ENCODE results near the gene LRP5. TPM values are rescaled to one million over a fixed set of nuclear protein-coding genes. Genes with fewer than 3 reads are reported as not detected.

The LRP5 gene
- total and polyA plus RNA-seq, 10 donors: 3.9 to 21.8 (median 14.1) TPM

DNA sequence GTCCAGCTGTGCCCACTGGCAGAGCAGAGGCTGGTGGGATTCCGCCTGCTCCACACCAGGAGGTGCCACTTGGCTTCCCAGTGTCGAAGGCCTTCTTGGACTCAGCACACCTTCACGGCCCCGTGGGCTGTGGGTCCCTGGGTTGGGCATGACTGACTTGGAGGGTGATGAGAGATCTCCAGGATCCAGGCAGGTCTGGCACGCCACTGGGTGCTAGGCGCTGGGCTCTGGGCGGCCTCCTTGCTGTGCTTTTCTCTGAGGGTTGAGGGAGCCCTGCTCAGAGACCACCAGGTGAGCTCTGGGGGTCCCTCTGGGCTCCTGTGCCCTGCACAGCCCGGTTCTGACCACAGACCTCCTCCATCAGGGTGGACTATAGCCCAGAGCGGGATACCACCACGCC is 12.3 kb downstream of the LRP5 start:
- WGBS, 5 donors: 89 to 97% (median 94%) methylated on average over 2 to 10 of the region's 10 CpGs
- TF ChIP-seq POLR2AphosphoS5 (IDR thresholded peaks at IDR 0.05): no peak
- no peak for TF ChIP-seq POLR2A (IDR thresholded peaks at IDR 0.05)
- TF ChIP-seq CTCF (IDR thresholded peaks at IDR 0.05 in 8 of 11, conservative IDR thresholded peaks at IDR 0.05 in 3 of 11): no peak
- Histone ChIP-seq H3K27me3 (replicated peaks in 1 of 7) (peaks cover 0 to 44% (median 0%) of the 10 kb centered on the region in 7 donors), H3K36me3 (no peaks in the 10 kb centered on the region), H3K4me3 (no peak overlapping the region), H3K4me1 (peaks cover 19 to 36% (median 27%) of the 10 kb centered on the region in 6 donors), H3K9me3 (no peaks in the 10 kb centered on the region), H3K27ac (no peak overlapping the region)
- DNase-seq: no peak
- intact Hi-C loops (cut with DNase I; ENCODE audit: low total_unique reads): no loop called here

DNA sequence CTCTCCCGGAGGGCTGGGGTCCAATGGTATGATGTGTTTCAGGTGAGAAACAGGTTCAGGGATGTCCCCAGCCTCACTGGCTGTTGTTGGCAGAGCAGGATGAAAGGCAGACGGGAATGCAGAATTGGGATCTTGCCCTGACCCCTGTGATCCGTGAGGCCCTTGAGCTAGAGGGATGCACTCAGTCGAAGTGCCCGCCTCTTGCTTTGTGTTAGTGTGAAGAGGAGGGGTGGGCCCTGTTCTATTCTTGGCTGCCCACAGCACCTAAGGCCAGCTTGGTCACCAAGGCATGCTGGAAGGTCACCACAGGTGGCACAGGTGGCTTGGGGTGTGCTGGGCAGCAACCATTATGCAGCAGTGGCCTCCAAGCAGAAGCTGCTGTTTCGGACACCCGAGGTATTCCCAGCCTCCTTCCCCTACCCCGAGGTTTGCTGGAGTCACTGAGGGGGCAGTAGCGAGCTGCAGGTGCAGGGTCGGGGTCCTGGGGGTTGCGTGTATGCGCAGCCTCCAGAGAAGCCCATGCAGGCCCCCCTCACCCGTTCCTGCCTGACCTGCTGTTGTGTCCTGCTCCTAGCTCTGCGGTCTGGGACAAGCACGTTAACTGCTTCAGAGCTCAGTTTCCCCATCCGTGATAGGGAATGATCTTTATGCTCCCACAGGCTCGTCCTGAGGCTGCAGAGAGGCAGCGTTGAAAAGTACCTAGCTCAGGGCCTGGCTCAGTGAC is 13.0 kb downstream of the LRP5 start:
- intact Hi-C loops (cut with DNase I; ENCODE audit: low total_unique reads): no loop called here
- Histone ChIP-seq H3K27me3 (replicated peaks in 1 of 7) (peaks cover 0 to 44% (median 0%) of the 10 kb centered on the region in 7 donors), H3K36me3 (no peaks in the 10 kb centered on the region), H3K9me3 (no peaks in the 10 kb centered on the region), H3K4me3 (no peak overlapping the region), H3K4me1 (peaks cover 19 to 42% (median 34%) of the 10 kb centered on the region in 6 donors), H3K27ac (no peak overlapping the region)
- 81 to 91% (median 87%) methylated on average over 11 to 18 of the region's 18 CpGs for WGBS, 5 donors
- no peak for DNase-seq
- TF ChIP-seq POLR2AphosphoS5 (IDR thresholded peaks at IDR 0.05): no peak
- TF ChIP-seq CTCF (IDR thresholded peaks at IDR 0.05 in 8 of 11, conservative IDR thresholded peaks at IDR 0.05 in 3 of 11): no peak
- TF ChIP-seq POLR2A (IDR thresholded peaks at IDR 0.05): no peak

GRCh38 chr11:68325907-68326220 is 13.5 kb downstream of the LRP5 start:
- Histone ChIP-seq H3K27ac (no peak overlapping the region), H3K9me3 (no peaks in the 10 kb centered on the region), H3K36me3 (no peaks in the 10 kb centered on the region), H3K27me3 (replicated peaks in 1 of 7) (peaks cover 0 to 44% (median 0%) of the 10 kb centered on the region in 7 donors), H3K4me1 (peaks cover 19 to 47% (median 39%) of the 10 kb centered on the region in 6 donors), H3K4me3 (no peak overlapping the region)
- no peak for DNase-seq
- 90 to 98% (median 93%) methylated on average over 13 of the region's 13 CpGs; no CpG with 5 or more reads in 1 of the 5 donors for WGBS, 5 donors
- TF ChIP-seq POLR2AphosphoS5 (IDR thresholded peaks at IDR 0.05) (no peak), CTCF (IDR thresholded peaks at IDR 0.05 in 8 of 11, conservative IDR thresholded peaks at IDR 0.05 in 3 of 11) (no peak), POLR2A (IDR thresholded peaks at IDR 0.05) (no peak)
- intact Hi-C loops (cut with DNase I; ENCODE audit: low total_unique reads): no loop called here

DNA sequence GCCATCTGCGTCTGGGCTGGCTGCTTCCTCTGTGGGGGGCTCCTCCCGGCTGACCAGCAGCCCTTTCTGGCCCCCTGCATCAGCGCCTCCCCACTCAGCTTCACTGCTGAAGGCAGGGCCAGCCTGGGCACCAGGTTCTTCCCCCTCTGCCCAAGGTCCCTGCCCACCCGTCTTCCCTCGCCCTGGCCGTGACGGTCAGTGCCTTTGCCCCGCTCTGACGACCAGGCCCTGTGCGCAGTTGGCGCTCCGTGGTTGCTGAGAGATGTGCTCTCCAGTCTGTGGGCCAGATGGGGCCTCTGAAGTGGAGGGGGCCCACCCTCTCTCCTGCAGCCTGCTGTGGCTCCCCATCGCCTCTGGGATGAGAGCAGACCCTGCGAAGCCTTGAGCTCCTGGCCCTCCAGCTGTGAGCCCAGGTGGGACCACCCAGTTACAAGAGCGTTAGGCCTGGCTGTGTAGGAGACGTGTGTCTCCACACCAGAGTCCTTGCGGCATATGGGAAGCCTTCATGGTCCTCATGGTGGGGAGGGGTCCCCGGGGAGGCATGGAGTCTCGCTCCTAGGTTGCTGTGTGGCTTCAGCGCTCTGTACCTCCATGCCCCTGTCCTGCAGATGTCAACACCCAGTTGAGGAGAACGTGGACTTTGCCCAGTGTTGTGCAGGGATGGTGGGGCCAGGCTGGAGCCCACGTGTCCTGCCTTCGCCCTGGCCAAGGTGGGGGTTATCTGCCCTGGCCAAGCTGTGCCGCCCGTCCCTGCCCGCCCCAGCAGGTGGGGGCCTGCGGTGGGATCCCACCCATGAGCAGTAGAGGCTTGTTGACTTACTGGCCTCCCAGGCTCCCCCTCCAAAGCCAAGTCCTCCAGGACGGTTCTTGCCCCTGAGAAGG is 14.2 kb downstream of the LRP5 start:
- intact Hi-C loops (cut with DNase I; ENCODE audit: low total_unique reads): no loop called here
- no peak overlapping the region for H3K27ac ChIP-seq
- no peaks in the 10 kb centered on the region for H3K36me3 ChIP-seq
- 88 to 93% (median 91%) methylated on average over 19 to 28 of the region's 28 CpGs for WGBS, 5 donors
- H3K4me1 ChIP-seq: peaks cover 24 to 54% (median 46%) of the 10 kb centered on the region in 6 donors
- peaks cover 0 to 39% (median 0%) of the 10 kb centered on the region in 7 donors for H3K27me3 ChIP-seq (replicated peaks in 1 of 7)
- TF ChIP-seq POLR2AphosphoS5 (IDR thresholded peaks at IDR 0.05) (no peak), POLR2A (IDR thresholded peaks at IDR 0.05) (no peak), CTCF (IDR thresholded peaks at IDR 0.05 in 8 of 11, conservative IDR thresholded peaks at IDR 0.05 in 3 of 11) (no peak)
- H3K4me3 ChIP-seq: no peak overlapping the region
- no peaks in the 10 kb centered on the region for H3K9me3 ChIP-seq
- no peak for DNase-seq
